ENCODE measurements around the gene SNX32. TPM values are rescaled to one million over a fixed set of nuclear protein-coding genes. Genes with fewer than 3 reads are reported as not detected.

The SNX32 gene
- total RNA-seq, 2 donors from 2014 or later: 1.5 to 4.3 TPM

- Mint-ChIP-seq H3K4me3 (no peak overlapping the region), H3K27me3 (ENCODE audit: insufficient read depth) (no peaks in the 10 kb centered on the region), H3K4me1 (peaks cover 5% of the 10 kb centered on the region), H3K36me3 (ENCODE audit: low read depth) (peaks cover 62% of the 10 kb centered on the region), H3K9me3 (no peaks in the 10 kb centered on the region), H3K27ac (no peak overlapping the region)
- H3K36me3 ChIP-seq (ENCODE audit: control insufficient read depth, insufficient read depth, low read length): peaks cover 74% of the 10 kb centered on the region
- 89 to 92% methylated on average over 10 to 21 of the region's 21 CpGs for WGBS, 2 experiments (ENCODE audit: insufficient coverage in 1 of 2, insufficient read length in 1 of 2)
- H3K27ac ChIP-seq (ENCODE audit: low read depth, low read length): no peak overlapping the region
- no peak for TF ChIP-seq CTCF (conservative IDR thresholded peaks at IDR 0.05)
- H3K4me3 ChIP-seq (ENCODE audit: low read length): no peak overlapping the region
- no peaks in the 10 kb centered on the region for H3K9me3 ChIP-seq (ENCODE audit: control insufficient read depth, low read length)
- peaks cover 9% of the 10 kb centered on the region for H3K4me1 ChIP-seq (ENCODE audit: control insufficient read depth, insufficient read depth, low read length)
- no peak overlapping the region for H3K9ac ChIP-seq (ENCODE audit: extremely low read depth, low read length, poor library complexity, severe bottlenecking)
- no peak for DNase-seq
- no peaks in the 10 kb centered on the region for H3K27me3 ChIP-seq (ENCODE audit: control insufficient read depth, insufficient read depth, low read length, poor library complexity, severe bottlenecking)
These were observed 32.9 kb downstream of the SNX32 start for GRCh38 chr11:65866509-65867283.

DNA sequence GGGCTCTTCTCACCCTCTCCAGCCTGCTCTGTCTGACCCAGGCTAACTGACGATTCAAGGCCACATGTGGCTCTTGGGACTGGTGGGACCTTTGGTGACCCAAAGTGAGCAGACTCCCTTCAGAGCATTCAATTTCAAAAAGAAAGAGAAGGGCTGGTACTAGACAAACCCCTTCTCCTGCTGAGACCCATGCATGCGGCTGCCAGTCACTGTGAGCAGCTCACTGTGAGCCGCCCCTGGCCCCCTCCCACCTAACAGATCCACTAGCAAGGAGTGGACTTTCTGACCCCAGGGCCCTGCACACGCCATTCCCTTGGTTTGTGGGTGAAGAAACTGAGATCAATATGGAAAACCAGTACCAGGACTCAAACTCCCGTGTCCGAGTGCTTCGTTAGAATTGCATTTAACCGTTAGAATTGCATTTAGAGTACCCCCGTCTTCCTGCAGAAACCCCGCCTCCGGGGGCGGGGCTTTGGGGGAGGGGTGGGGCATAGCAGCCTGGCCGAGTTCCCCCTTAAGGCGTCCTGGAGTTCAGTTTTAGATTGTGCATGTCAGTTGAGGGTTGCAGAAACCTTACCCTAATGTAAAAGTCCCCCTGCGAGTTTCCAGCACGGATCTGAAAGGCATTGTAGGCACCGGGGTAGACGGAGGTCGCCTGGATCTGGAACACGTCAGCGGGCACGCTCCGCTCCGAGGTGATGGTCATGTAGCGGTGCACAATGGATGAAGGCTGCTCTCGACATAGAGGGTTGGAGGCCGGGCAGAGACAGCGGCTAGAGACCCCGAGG lies 33.7 kb downstream of the SNX32 start:
- H3K4me1 Mint-ChIP-seq: peaks cover 5% of the 10 kb centered on the region
- H3K27ac Mint-ChIP-seq: no peak overlapping the region
- Histone ChIP-seq H3K9ac (ENCODE audit: extremely low read depth, low read length, poor library complexity, severe bottlenecking) (no peak overlapping the region), H3K27me3 (ENCODE audit: control insufficient read depth, insufficient read depth, low read length, poor library complexity, severe bottlenecking) (no peaks in the 10 kb centered on the region), H3K9me3 (ENCODE audit: control insufficient read depth, low read length) (no peaks in the 10 kb centered on the region), H3K36me3 (ENCODE audit: control insufficient read depth, insufficient read depth, low read length) (peaks cover 67% of the 10 kb centered on the region), H3K4me1 (ENCODE audit: control insufficient read depth, insufficient read depth, low read length) (peaks cover under 1% of the 10 kb centered on the region), H3K4me3 (ENCODE audit: low read length) (no peak overlapping the region), H3K27ac (ENCODE audit: low read depth, low read length) (no peak overlapping the region)
- no peaks in the 10 kb centered on the region for H3K9me3 Mint-ChIP-seq
- peak; percentile 84 for DNase-seq
- WGBS, 2 experiments (ENCODE audit: insufficient coverage in 1 of 2, insufficient read length in 1 of 2): 67 to 68% methylated on average over 26 to 28 of the region's 29 CpGs
- peaks cover 59% of the 10 kb centered on the region for H3K36me3 Mint-ChIP-seq (ENCODE audit: low read depth)
- TF ChIP-seq CTCF (conservative IDR thresholded peaks at IDR 0.05): no peak
- H3K27me3 Mint-ChIP-seq (ENCODE audit: insufficient read depth): no peaks in the 10 kb centered on the region
- peak overlapping the region; percentile 51 for H3K4me3 Mint-ChIP-seq

- H3K27ac Mint-ChIP-seq: no peak overlapping the region
- no peak overlapping the region for H3K4me3 ChIP-seq (ENCODE audit: low read length)
- H3K27me3 ChIP-seq (ENCODE audit: control insufficient read depth, insufficient read depth, low read length, poor library complexity, severe bottlenecking): no peaks in the 10 kb centered on the region
- TF ChIP-seq CTCF (conservative IDR thresholded peaks at IDR 0.05): no peak
- no peaks in the 10 kb centered on the region for H3K9me3 Mint-ChIP-seq
- H3K27me3 Mint-ChIP-seq (ENCODE audit: insufficient read depth): no peaks in the 10 kb centered on the region
- H3K27ac ChIP-seq (ENCODE audit: low read depth, low read length): no peak overlapping the region
- H3K9ac ChIP-seq (ENCODE audit: extremely low read depth, low read length, poor library complexity, severe bottlenecking): no peak overlapping the region
- H3K9me3 ChIP-seq (ENCODE audit: control insufficient read depth, low read length): no peaks in the 10 kb centered on the region
- no peaks in the 10 kb centered on the region for H3K4me1 ChIP-seq (ENCODE audit: control insufficient read depth, insufficient read depth, low read length)
- peaks cover 8% of the 10 kb centered on the region for H3K4me1 Mint-ChIP-seq
- WGBS, 2 experiments (ENCODE audit: insufficient coverage in 1 of 2, insufficient read length in 1 of 2): 90 to 94% methylated on average over 17 to 18 of the region's 19 CpGs
- peaks cover 61% of the 10 kb centered on the region for H3K36me3 ChIP-seq (ENCODE audit: control insufficient read depth, insufficient read depth, low read length)
- H3K36me3 Mint-ChIP-seq (ENCODE audit: low read depth): peaks cover 53% of the 10 kb centered on the region
- peak; percentile 86 for DNase-seq
- peak overlapping the region; percentile 51 for H3K4me3 Mint-ChIP-seq
These were observed 34.4 kb downstream of the SNX32 start for GRCh38 chr11:65868076-65868667.
